Measurements from ENCODE around the gene POLDIP2. TPM values are rescaled to one million over a fixed set of nuclear protein-coding genes. Genes with fewer than 3 reads are reported as not detected.

Gene POLDIP2
- total and polyA plus RNA-seq, 2 of the 13 experiments (the other 11 are each of a cell fraction or from before 2014, with no cell fraction given) = 85.9 to 114 TPM

GRCh38 chr17:28368306-28368831, 11.0 kb upstream of the POLDIP2 start (continued):
- TF ChIP-seq ZBTB44 (CRISPR knock-in tag; IDR thresholded peaks at IDR 0.05) = no peak
- TF ChIP-seq SNRNP70 (IDR thresholded peaks at IDR 0.05; ENCODE audit: low read depth, low read length) = no peak
- TF ChIP-seq RFX5 (IDR thresholded peaks at IDR 0.05; ENCODE audit: low read depth, low read length) = no peak
- TF ChIP-seq SP5 (CRISPR knock-in tag; IDR thresholded peaks at IDR 0.05; ENCODE audit: borderline replicate concordance, low read depth) = peak; percentile 88
- no peak for TF ChIP-seq ZSCAN12 (CRISPR knock-in tag; IDR thresholded peaks at IDR 0.05)
- no peak for TF ChIP-seq ZNF484 (CRISPR knock-in tag; IDR thresholded peaks at IDR 0.05; ENCODE audit: borderline replicate concordance, low read depth)
- TF ChIP-seq RARA (CRISPR knock-in tag; IDR thresholded peaks at IDR 0.05) = peak; percentile 91
- TF ChIP-seq, protein P1, sequence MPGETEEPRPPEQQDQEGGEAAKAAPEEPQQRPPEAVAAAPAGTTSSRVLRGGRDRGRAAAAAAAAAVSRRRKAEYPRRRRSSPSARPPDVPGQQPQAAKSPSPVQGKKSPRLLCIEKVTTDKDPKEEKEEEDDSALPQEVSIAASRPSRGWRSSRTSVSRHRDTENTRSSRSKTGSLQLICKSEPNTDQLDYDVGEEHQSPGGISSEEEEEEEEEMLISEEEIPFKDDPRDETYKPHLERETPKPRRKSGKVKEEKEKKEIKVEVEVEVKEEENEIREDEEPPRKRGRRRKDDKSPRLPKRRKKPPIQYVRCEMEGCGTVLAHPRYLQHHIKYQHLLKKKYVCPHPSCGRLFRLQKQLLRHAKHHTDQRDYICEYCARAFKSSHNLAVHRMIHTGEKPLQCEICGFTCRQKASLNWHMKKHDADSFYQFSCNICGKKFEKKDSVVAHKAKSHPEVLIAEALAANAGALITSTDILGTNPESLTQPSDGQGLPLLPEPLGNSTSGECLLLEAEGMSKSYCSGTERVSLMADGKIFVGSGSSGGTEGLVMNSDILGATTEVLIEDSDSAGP (CRISPR knock-in tag; IDR thresholded peaks at IDR 0.05; ENCODE audit: borderline replicate concordance) = peak; percentile 79
- TF ChIP-seq NR2C2 (CRISPR knock-in tag; IDR thresholded peaks at IDR 0.05; ENCODE audit: borderline replicate concordance) = peak; percentile 88
- TF ChIP-seq ZNF776 (CRISPR knock-in tag; IDR thresholded peaks at IDR 0.05) = no peak
- no peak for TF ChIP-seq ZBTB46 (CRISPR knock-in tag; IDR thresholded peaks at IDR 0.05; ENCODE audit: borderline replicate concordance)
- TF ChIP-seq ZNF124 (CRISPR knock-in tag; IDR thresholded peaks at IDR 0.05) = no peak
- peak; percentile 100 for TF ChIP-seq PAXIP1 (CRISPR knock-in tag; conservative IDR thresholded peaks at IDR 0.05)
- no peak for TF ChIP-seq ZNF180 (CRISPR knock-in tag; IDR thresholded peaks at IDR 0.05; ENCODE audit: borderline replicate concordance, low read depth)
- no peak for TF ChIP-seq SAFB2 (CRISPR knock-in tag; IDR thresholded peaks at IDR 0.05; ENCODE audit: borderline replicate concordance, low read depth)
- no peak for TF ChIP-seq ZNF737 (CRISPR knock-in tag; IDR thresholded peaks at IDR 0.05; ENCODE audit: borderline replicate concordance)
- no peak for TF ChIP-seq ZNF138 (CRISPR knock-in tag; IDR thresholded peaks at IDR 0.05; ENCODE audit: low read depth)
- TF ChIP-seq CBX2 (IDR thresholded peaks at IDR 0.05; ENCODE audit: low read depth, low read length) = no peak
- TF ChIP-seq CBX2 (CRISPR knock-in tag; IDR thresholded peaks at IDR 0.05; ENCODE audit: low read depth) = no peak
- peak; percentile 71 for TF ChIP-seq FOXA1 (IDR thresholded peaks at IDR 0.05)
- TF ChIP-seq FOXA1 (CRISPR knock-in tag; IDR thresholded peaks at IDR 0.05) = peak; percentile 93
- TF ChIP-seq ZNF501 (CRISPR knock-in tag; IDR thresholded peaks at IDR 0.05) = peak; percentile 81; the same call in 1 of the 2 replicates
- TF ChIP-seq RBM22 (optimal IDR thresholded peaks at IDR 0.05; ENCODE audit: low read length) = peak; percentile 74
